Esophagus squamous epithelium (tissue), 5 donors: ENCODE data around the gene UBE2R2. TPM values are rescaled to one million over a fixed set of nuclear protein-coding genes. Genes with fewer than 3 reads are reported as not detected.

Source experiments
- DNase-seq: peaks from one replicate; lab custom pipeline; 2025; lab: John Stamatoyannopoulos, UW
- H3K27ac ChIP-seq, 4 donors: fragments of 200-600 bp; sonication (generic); one replicate each; pipeline ENCODE4 v1.5.1; 2016 to 2019; ENCODE audit warnings: mild to moderate bottlenecking in 1 of 4
- H3K27me3 ChIP-seq, 4 donors: fragments of 200-600 bp; sonication (generic); 1 replicate in 3 of 4; 2 replicates in 1 of 4; pipeline versions ENCODE4 v1.5.1 to v1.6.0; 2017 to 2021; ENCODE audit warnings: antibody characterized with exemption in 1 of 4
- H3K36me3 ChIP-seq, 3 donors: fragments of 200-600 bp; sonication (generic); one replicate each; pipeline ENCODE4 v1.5.1; 2016 to 2019
- H3K4me1 ChIP-seq, 3 donors: fragments of 200-600 bp; sonication (generic); one replicate each; pipeline ENCODE4 v1.5.1; 2017 to 2019
- H3K4me3 ChIP-seq, 4 donors: fragments of 200-600 bp; sonication (generic); 1 replicate in 3 of 4; 2 replicates in 1 of 4; pipeline ENCODE4 v1.5.1; 2016 to 2019; ENCODE audit warnings: mild to moderate bottlenecking in 2 of 4, moderate library complexity in 1 of 4
- H3K9me3 ChIP-seq, 3 donors: fragments of 200-600 bp; sonication (generic); one replicate each; pipeline ENCODE4 v1.5.1; 2016 to 2019
- POLR2A ChIP-seq, 4 donors: fragments of 450-650 bp; IDR thresholded peaks; one replicate each; pipeline ENCODE4 v1.6.1; 2017; ENCODE audit warnings: antibody characterized with exemption in 4 of 4, mild to moderate bottlenecking in 4 of 4, moderate library complexity in 3 of 4
- WGBS, 2 donors: methylation state at CpG; one replicate each; pipeline ENCODE4 v1.1.5; 2018; 5-methylcytosine and 5-hydroxymethylcytosine counted together
- intact Hi-C: fragments of 100-400 bp; cut with DNase I; formaldehyde crosslinking; loops from one replicate; pipeline ENCODE4 v1.15.0; 2022
- total RNA-seq, 4 donors: library from RNA; depleted of rRNA; stranded (reverse); fragments of >200 nt; gene quantifications; one replicate each; pipeline ENCODE4 v1.1.0, GENCODE V29; 2016
- TF ChIP-seq, protein P1 (sequence below), 6 experiments: fragments of 450-650 bp in 4 of 6; fragments of 200-600 bp in 2 of 6; sonication (generic) in 2 of 6; IDR thresholded peaks; one replicate each; pipeline ENCODE4 v1.5.1; 2016 to 2019; ENCODE audit warnings: antibody characterized with exemption in 6 of 6, mild to moderate bottlenecking in 4 of 6, moderate library complexity in 4 of 6
- donor health status: DM: yes; HTN: yes; CAD: no.

Gene UBE2R2
- total RNA-seq, 4 donors from 2014 or later: 14.3 to 19.1 (median 16.7) TPM

GRCh38 chr9:33850267-33850629, 33.3 kb downstream of the UBE2R2 start:
- TF ChIP-seq, protein P1, sequence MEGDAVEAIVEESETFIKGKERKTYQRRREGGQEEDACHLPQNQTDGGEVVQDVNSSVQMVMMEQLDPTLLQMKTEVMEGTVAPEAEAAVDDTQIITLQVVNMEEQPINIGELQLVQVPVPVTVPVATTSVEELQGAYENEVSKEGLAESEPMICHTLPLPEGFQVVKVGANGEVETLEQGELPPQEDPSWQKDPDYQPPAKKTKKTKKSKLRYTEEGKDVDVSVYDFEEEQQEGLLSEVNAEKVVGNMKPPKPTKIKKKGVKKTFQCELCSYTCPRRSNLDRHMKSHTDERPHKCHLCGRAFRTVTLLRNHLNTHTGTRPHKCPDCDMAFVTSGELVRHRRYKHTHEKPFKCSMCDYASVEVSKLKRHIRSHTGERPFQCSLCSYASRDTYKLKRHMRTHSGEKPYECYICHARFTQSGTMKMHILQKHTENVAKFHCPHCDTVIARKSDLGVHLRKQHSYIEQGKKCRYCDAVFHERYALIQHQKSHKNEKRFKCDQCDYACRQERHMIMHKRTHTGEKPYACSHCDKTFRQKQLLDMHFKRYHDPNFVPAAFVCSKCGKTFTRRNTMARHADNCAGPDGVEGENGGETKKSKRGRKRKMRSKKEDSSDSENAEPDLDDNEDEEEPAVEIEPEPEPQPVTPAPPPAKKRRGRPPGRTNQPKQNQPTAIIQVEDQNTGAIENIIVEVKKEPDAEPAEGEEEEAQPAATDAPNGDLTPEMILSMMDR (IDR thresholded peaks at IDR 0.05): no peak
- no peak for TF ChIP-seq POLR2A (IDR thresholded peaks at IDR 0.05)
- intact Hi-C loops: no loop called here
- Histone ChIP-seq H3K4me1 (peaks cover 9 to 64% (median 15%) of the 10 kb centered on the region in 3 donors), H3K27me3 (no peaks in the 10 kb centered on the region), H3K4me3 (no peak overlapping the region), H3K36me3 (peaks cover 0 to 6% (median 0%) of the 10 kb centered on the region in 3 donors), H3K27ac (peak overlapping the region in 1 of 4 donors; percentile 40), H3K9me3 (no peaks in the 10 kb centered on the region)
- 72 to 85% methylated on average over 4 of the region's 4 CpGs for WGBS, 2 donors
- no peak for DNase-seq

DNA sequence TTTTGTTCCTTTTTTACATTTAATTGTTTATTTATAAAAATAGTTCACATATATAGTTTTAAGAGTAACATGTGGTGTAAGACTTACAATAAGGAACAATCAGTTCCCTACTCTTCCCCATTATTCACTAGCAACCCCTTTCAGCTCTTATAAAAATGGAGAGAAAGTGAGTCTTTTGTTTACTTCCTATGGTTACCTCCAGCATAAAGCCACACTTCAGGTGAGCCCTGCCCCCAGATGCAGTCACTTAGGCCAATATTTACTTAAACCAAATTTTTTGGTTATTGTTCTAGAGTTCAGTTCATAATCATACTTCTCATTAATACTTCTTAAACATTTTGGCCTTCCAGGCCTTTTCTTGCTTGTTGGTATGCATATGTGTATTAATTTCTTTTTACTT, 33.7 kb downstream of the UBE2R2 start:
- Histone ChIP-seq H3K27me3 (no peaks in the 10 kb centered on the region), H3K4me1 (peaks cover 9 to 64% (median 15%) of the 10 kb centered on the region in 3 donors), H3K9me3 (no peaks in the 10 kb centered on the region), H3K27ac (peak overlapping the region in 2 of 4 donors; percentile 12 to 40), H3K36me3 (peaks cover 0 to 6% (median 0%) of the 10 kb centered on the region in 3 donors), H3K4me3 (no peak overlapping the region)
- intact Hi-C loops: no loop called here
- TF ChIP-seq, protein P1 (IDR thresholded peaks at IDR 0.05): no peak
- TF ChIP-seq POLR2A (IDR thresholded peaks at IDR 0.05): no peak
- no peak for DNase-seq

- intact Hi-C loops: no loop called here
- H3K4me3 ChIP-seq: no peak overlapping the region
- H3K4me1 ChIP-seq: peaks cover 9 to 64% (median 15%) of the 10 kb centered on the region in 3 donors
- no peak for DNase-seq
- H3K9me3 ChIP-seq: no peaks in the 10 kb centered on the region
- no peak for TF ChIP-seq POLR2A (IDR thresholded peaks at IDR 0.05)
- TF ChIP-seq, protein P1 (IDR thresholded peaks at IDR 0.05): no peak
- peak overlapping the region in 2 of 4 donors; percentile 12 to 40 for H3K27ac ChIP-seq
- H3K27me3 ChIP-seq: no peaks in the 10 kb centered on the region
- peaks cover 0 to 6% (median 0%) of the 10 kb centered on the region in 3 donors for H3K36me3 ChIP-seq
- WGBS, 2 donors: 63 to 78% methylated on average over 1 of the region's 1 CpG
Observed at GRCh38 chr9:33851301-33851700, 34.3 kb downstream of the UBE2R2 start.

DNA sequence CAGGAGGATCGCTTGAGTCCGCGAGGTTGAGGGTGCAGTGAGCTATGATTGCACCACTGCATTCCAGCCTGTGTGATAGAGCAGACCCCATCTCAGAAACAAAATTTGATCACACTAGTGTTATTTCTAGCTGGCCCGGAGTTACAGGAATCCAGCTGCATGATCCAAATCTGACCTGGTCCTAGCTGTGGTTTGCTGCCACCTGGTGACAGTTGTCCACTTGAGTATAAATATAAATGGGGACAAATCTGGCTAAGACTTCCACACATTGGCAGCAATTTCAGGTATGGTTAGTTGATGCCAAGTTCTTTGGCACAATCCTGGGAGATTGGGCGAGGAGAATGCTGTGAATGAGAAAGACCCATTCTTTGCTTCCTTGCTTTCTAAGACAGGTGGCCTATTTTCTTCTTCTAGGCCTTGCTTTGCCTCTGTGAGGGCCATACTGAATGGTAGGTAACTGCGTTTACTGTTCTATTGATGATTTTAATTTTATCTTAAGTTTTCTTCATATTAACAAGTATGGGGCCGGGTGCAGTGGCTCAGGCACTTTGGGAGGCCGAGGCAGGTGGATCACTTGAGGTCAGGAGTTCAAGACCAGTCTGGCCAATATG, 35.4 kb downstream of the UBE2R2 start:
- no peak for DNase-seq
- Histone ChIP-seq H3K4me3 (no peak overlapping the region), H3K27ac (peak overlapping the region in 1 of 4 donors; percentile 10), H3K4me1 (peaks cover 9 to 57% (median 10%) of the 10 kb centered on the region in 3 donors), H3K36me3 (peaks cover 0 to 6% (median 0%) of the 10 kb centered on the region in 3 donors), H3K27me3 (no peaks in the 10 kb centered on the region), H3K9me3 (no peaks in the 10 kb centered on the region)
- intact Hi-C loops: no loop called here
- 62 to 66% methylated on average over 7 to 8 of the region's 8 CpGs for WGBS, 2 donors
- TF ChIP-seq, protein P1 (IDR thresholded peaks at IDR 0.05): peak in 5 of 6 experiments; percentile 59 to 76 (median 63)
- TF ChIP-seq POLR2A (IDR thresholded peaks at IDR 0.05): no peak

GRCh38 chr9:33856247-33856646, 39.3 kb downstream of the UBE2R2 start:
- DNase-seq: no peak
- intact Hi-C loops: no loop called here
- Histone ChIP-seq H3K27me3 (no peaks in the 10 kb centered on the region), H3K4me1 (peaks cover 9 to 48% (median 10%) of the 10 kb centered on the region in 3 donors), H3K27ac (no peak overlapping the region), H3K4me3 (no peak overlapping the region), H3K9me3 (no peaks in the 10 kb centered on the region), H3K36me3 (peaks cover 0 to 6% (median 0%) of the 10 kb centered on the region in 3 donors)
- TF ChIP-seq, protein P1 (IDR thresholded peaks at IDR 0.05): no peak
- no peak for TF ChIP-seq POLR2A (IDR thresholded peaks at IDR 0.05)
